Measurements from ENCODE around the gene CD8A. TPM values are rescaled to one million over a fixed set of nuclear protein-coding genes. Genes with fewer than 3 reads are reported as not detected.
A peak's percentile ranks its signal among the peaks of the same experiment; 100 is the strongest.

Gene CD8A
- polyA plus RNA-seq, 3 donors = 0.03 to 1.1 (median 0.88) TPM

- Mint-ChIP-seq H3K4me3 (peak overlapping the region in 1 of 2 donors; percentile 52), H3K27me3 (ENCODE audit: low read depth in 3 of 3) (peaks cover 2 to 5% (median 2%) of the 10 kb centered on the region in 3 donors), H3K27ac (no peak overlapping the region), H3K36me3 (no peaks in the 10 kb centered on the region), H3K4me1 (no peaks in the 10 kb centered on the region), H3K9me3 (peaks cover 3 to 19% (median 12%) of the 10 kb centered on the region in 7 donors)
- DNase-seq = no peak
- Histone ChIP-seq H3K4me1 (ENCODE audit: control insufficient read depth in 1 of 2, insufficient read depth in 2 of 2, low read length in 2 of 2) (no peaks in the 10 kb centered on the region), H2AFZ (ENCODE audit: insufficient read depth, low read depth, low read length, poor library complexity, severe bottlenecking) (no peak overlapping the region), H3K79me2 (ENCODE audit: insufficient read depth, low read length) (no peaks in the 10 kb centered on the region), H3K36me3 (replicated peaks in 1 of 2; ENCODE audit: control insufficient read depth in 1 of 2, insufficient read depth in 2 of 2, low read length in 2 of 2) (no peaks in the 10 kb centered on the region), H3K27me3 (ENCODE audit: control insufficient read depth in 2 of 2, insufficient read depth in 2 of 2, low read length in 2 of 2) (no peaks in the 10 kb centered on the region), H3K4me2 (replicated peaks; ENCODE audit: extremely low read depth, low read length, poor library complexity, severe bottlenecking) (no peak overlapping the region), H3K27ac (ENCODE audit: low read depth in 1 of 2, low read length in 2 of 2) (no peak overlapping the region), H3K9ac (ENCODE audit: insufficient read depth, low read length, poor library complexity, severe bottlenecking) (no peak overlapping the region), H4K20me1 (ENCODE audit: insufficient read depth, low read length) (no peaks in the 10 kb centered on the region), H3K9me3 (replicated peaks in 1 of 2; ENCODE audit: control insufficient read depth in 1 of 2, insufficient read depth in 1 of 2, low read length in 2 of 2) (peaks cover 5 to 13% of the 10 kb centered on the region in 2 donors), H3K4me3 (replicated peaks in 1 of 3; ENCODE audit: low read depth in 2 of 3, low read length in 3 of 3) (no peak overlapping the region)
- WGBS (ENCODE audit: insufficient coverage) = 89% methylated on average over 11 of the region's 16 CpGs
- intact Hi-C loops (cut with micrococcal nuclease) = no loop called here
- no peak for TF ChIP-seq CTCF (IDR thresholded peaks at IDR 0.05)
These were observed 35.1 kb upstream of the CD8A start for GRCh38 chr2:86825693-86826381.

- Mint-ChIP-seq H3K9me3 (peaks cover 3 to 19% (median 12%) of the 10 kb centered on the region in 7 donors), H3K36me3 (no peaks in the 10 kb centered on the region), H3K27me3 (ENCODE audit: low read depth in 3 of 3) (peaks cover 2 to 5% (median 2%) of the 10 kb centered on the region in 3 donors), H3K27ac (no peak overlapping the region), H3K4me1 (no peaks in the 10 kb centered on the region), H3K4me3 (peak overlapping the region in 1 of 2 donors; percentile 52)
- Histone ChIP-seq H3K4me1 (ENCODE audit: control insufficient read depth in 1 of 2, insufficient read depth in 2 of 2, low read length in 2 of 2) (no peaks in the 10 kb centered on the region), H4K20me1 (ENCODE audit: insufficient read depth, low read length) (no peaks in the 10 kb centered on the region), H2AFZ (ENCODE audit: insufficient read depth, low read depth, low read length, poor library complexity, severe bottlenecking) (no peak overlapping the region), H3K9ac (ENCODE audit: insufficient read depth, low read length, poor library complexity, severe bottlenecking) (no peak overlapping the region), H3K4me3 (replicated peaks in 1 of 3; ENCODE audit: low read depth in 2 of 3, low read length in 3 of 3) (no peak overlapping the region), H3K36me3 (replicated peaks in 1 of 2; ENCODE audit: control insufficient read depth in 1 of 2, insufficient read depth in 2 of 2, low read length in 2 of 2) (no peaks in the 10 kb centered on the region), H3K9me3 (replicated peaks in 1 of 2; ENCODE audit: control insufficient read depth in 1 of 2, insufficient read depth in 1 of 2, low read length in 2 of 2) (peaks cover 5 to 13% of the 10 kb centered on the region in 2 donors), H3K4me2 (replicated peaks; ENCODE audit: extremely low read depth, low read length, poor library complexity, severe bottlenecking) (no peak overlapping the region), H3K79me2 (ENCODE audit: insufficient read depth, low read length) (no peaks in the 10 kb centered on the region), H3K27ac (ENCODE audit: low read depth in 1 of 2, low read length in 2 of 2) (no peak overlapping the region), H3K27me3 (ENCODE audit: control insufficient read depth in 2 of 2, insufficient read depth in 2 of 2, low read length in 2 of 2) (no peaks in the 10 kb centered on the region)
- DNase-seq = no peak
- WGBS (ENCODE audit: insufficient coverage) = 99% methylated on average over 9 of the region's 11 CpGs
- no peak for TF ChIP-seq CTCF (IDR thresholded peaks at IDR 0.05)
- intact Hi-C loops (cut with micrococcal nuclease) = no loop called here
These were observed 34.5 kb upstream of the CD8A start for GRCh38 chr2:86825036-86825692.
